GM18520 (cell line): ENCODE measurements around the gene FGF12.

Experiments
- ATAC-seq: cut with Tn5 transposase; IDR thresholded peaks from one replicate; pipeline ENCODE4 v1.9.1; 2021; ENCODE audit not compliant: unreplicated experiment

The FGF12 gene

GRCh38 chr3:192365571-192365970 lies 361.8 kb downstream of the FGF12 start:
- no peak for ATAC-seq

GRCh38 chr3:192364316-192364715 lies 363.0 kb downstream of the FGF12 start:
- ATAC-seq, result no peak

GRCh38 chr3:192354687-192355086 lies 372.7 kb downstream of the FGF12 start:
- ATAC-seq, result no peak

- no peak for ATAC-seq
Observed at GRCh38 chr3:192352142-192352541, 375.2 kb downstream of the FGF12 start.

- no peak for ATAC-seq
Observed at GRCh38 chr3:192351441-192351840, 375.9 kb downstream of the FGF12 start.

- no peak for ATAC-seq
Observed at GRCh38 chr3:192340031-192340430, 387.3 kb downstream of the FGF12 start.

- ATAC-seq, result no peak
Observed at GRCh38 chr3:192339214-192339613, 388.1 kb downstream of the FGF12 start.

- ATAC-seq, result no peak
Observed at GRCh38 chr3:192336286-192336685, 391.1 kb downstream of the FGF12 start.

GRCh38 chr3:192332386-192333291 lies 394.7 kb downstream of the FGF12 start:
- no peak for ATAC-seq

GRCh38 chr3:192331749-192332385 lies 395.5 kb downstream of the FGF12 start:
- peak; percentile 51 for ATAC-seq

GRCh38 chr3:192326656-192327055 lies 400.7 kb downstream of the FGF12 start:
- no peak for ATAC-seq

- no peak for ATAC-seq
Observed at GRCh38 chr3:192317564-192317963, 409.8 kb downstream of the FGF12 start.

- ATAC-seq, result no peak
Observed at GRCh38 chr3:192313605-192314004, 413.7 kb downstream of the FGF12 start.

- no peak for ATAC-seq
Observed at GRCh38 chr3:192307631-192308030, 419.7 kb downstream of the FGF12 start.

- ATAC-seq, result no peak
Observed at GRCh38 chr3:192303235-192303634, 424.1 kb downstream of the FGF12 start.

- no peak for ATAC-seq
Observed at GRCh38 chr3:192302721-192303120, 424.6 kb downstream of the FGF12 start.

GRCh38 chr3:192299921-192300320 lies 427.4 kb downstream of the FGF12 start:
- no peak for ATAC-seq

GRCh38 chr3:192296845-192297244 lies 430.5 kb downstream of the FGF12 start:
- ATAC-seq, result no peak

GRCh38 chr3:192284443-192285072 lies 442.8 kb downstream of the FGF12 start:
- no peak for ATAC-seq

- no peak for ATAC-seq
Observed at GRCh38 chr3:192281207-192281880, 446.0 kb downstream of the FGF12 start.

- no peak for ATAC-seq
Observed at GRCh38 chr3:192279664-192280063, 447.7 kb downstream of the FGF12 start.
